Activated naive CD8-positive, alpha-beta T cell treated with anti-CD3 and anti-CD28 coated beads, Interleukin-2, amount 10 ng/mL, durations not matched to agents 7 days and 5 days (primary cell): Measurements from ENCODE around the gene FTSJ1. TPM values are rescaled to one million over a fixed set of nuclear protein-coding genes. Genes with fewer than 3 reads are reported as not detected.
"Not testable (repeated sequence)": the region's sequence is repeated elsewhere in the genome, so short reads cannot be mapped to it uniquely, and the experiment has no call there.

Source experiments
- ATAC-seq: fragments of 150-1000 bp; cut with Tn5 transposase; one replicate; pipeline ENCODE4 v1.10.0; 2021; ENCODE audit warnings: low read depth, moderate library complexity
- POLR2A ChIA-PET: fragments of 350-600 bp; sonication (Branson Sonifier 250); formaldehyde crosslinking; loops from one replicate; lab custom pipeline; 2021; ENCODE audit warnings: antibody characterized with exemption; lab: Charles Lee
- DNase-seq: peaks from one replicate; pipeline ENCODE4 v3.0.0; 2021
- H3K27ac Mint-ChIP-seq: one replicate; pipeline ENCODE4 v1.8.0; 2022; ENCODE audit warnings: mild to moderate bottlenecking, mixed read lengths
- H3K27me3 Mint-ChIP-seq: one replicate; pipeline ENCODE4 v1.8.0; 2022; ENCODE audit warnings: mild to moderate bottlenecking, moderate library complexity, mixed read lengths
- H3K36me3 Mint-ChIP-seq: one replicate; pipeline ENCODE4 v1.8.0; 2021; ENCODE audit warnings: mild to moderate bottlenecking, mixed read lengths
- H3K4me1 Mint-ChIP-seq: one replicate; pipeline ENCODE4 v1.8.0; 2021; ENCODE audit warnings: mixed read lengths
- H3K4me3 Mint-ChIP-seq: one replicate; pipeline ENCODE4 v1.8.0; 2022; ENCODE audit warnings: mild to moderate bottlenecking, moderate library complexity, mixed read lengths
- H3K9me3 Mint-ChIP-seq: one replicate; pipeline ENCODE4 v1.8.0; 2021; ENCODE audit warnings: mixed read lengths
- total RNA-seq, 2 experiments: library from RNA; stranded (reverse); gene quantifications; one replicate each; pipeline ENCODE4 v1.2.3, GENCODE V29; 2021

The FTSJ1 gene
- total RNA-seq, 2 experiments from 2014 or later, result 56.2 to 59.2 TPM

DNA sequence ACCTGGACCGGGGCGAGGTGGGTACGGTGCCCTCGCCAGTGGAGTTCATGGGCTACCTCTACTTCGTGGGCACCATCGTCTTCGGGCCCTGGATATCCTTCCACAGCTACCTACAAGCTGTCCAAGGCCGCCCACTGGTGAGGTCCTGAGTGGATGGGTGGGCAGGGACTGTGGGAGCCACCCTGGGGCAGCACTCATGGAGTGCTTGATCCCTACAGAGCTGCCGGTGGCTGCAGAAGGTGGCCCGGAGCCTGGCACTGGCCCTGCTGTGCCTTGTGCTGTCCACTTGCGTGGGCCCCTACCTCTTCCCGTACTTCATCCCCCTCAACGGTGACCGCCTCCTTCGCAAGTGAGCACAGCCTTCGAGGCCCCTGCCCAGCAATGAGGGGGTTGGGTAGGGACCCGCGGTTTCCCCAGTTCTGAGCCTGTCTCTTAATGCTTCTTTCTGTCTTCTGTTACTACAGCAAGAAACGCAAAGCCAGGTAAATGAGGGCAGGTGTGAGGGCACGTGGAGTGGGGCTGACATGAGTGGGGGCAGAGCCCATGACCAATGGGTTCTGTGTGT is 36.5 kb downstream of the FTSJ1 start:
- peaks cover 38% of the 10 kb centered on the region for H3K4me1 Mint-ChIP-seq
- POLR2A ChIA-PET, result no interaction called here
- H3K9me3 Mint-ChIP-seq, result no peaks in the 10 kb centered on the region
- DNase-seq (no peak), ATAC-seq (no peak)
- H3K36me3 Mint-ChIP-seq, result peaks cover 14% of the 10 kb centered on the region
- peak overlapping the region; percentile 25 for H3K27ac Mint-ChIP-seq
- no peak overlapping the region for H3K4me3 Mint-ChIP-seq
- no peaks in the 10 kb centered on the region for H3K27me3 Mint-ChIP-seq

DNA sequence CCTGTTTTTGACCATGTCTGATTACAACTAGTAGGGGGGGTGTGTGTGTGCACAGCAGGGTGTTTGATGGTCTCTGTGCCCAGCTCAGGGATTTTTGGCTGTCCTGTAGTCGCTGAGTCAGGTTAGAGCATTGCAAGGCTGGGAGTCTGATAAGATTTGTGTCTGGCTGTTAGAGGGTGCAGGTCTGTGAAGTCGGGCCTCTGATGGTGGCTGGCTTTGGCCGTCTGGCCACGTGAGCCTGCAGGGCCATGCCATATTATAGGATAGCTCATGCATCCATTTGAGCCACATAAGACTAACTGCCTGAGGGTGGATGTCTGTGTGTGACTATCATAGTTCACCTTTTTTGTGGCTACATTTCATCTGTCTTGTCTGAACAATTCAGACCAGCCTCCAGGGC is 37.7 kb downstream of the FTSJ1 start:
- no peak for DNase-seq
- no peak overlapping the region for H3K27ac Mint-ChIP-seq
- H3K27me3 Mint-ChIP-seq, result no peaks in the 10 kb centered on the region
- H3K9me3 Mint-ChIP-seq, result no peaks in the 10 kb centered on the region
- H3K4me1 Mint-ChIP-seq, result peaks cover 38% of the 10 kb centered on the region
- H3K36me3 Mint-ChIP-seq, result peaks cover 16% of the 10 kb centered on the region
- H3K4me3 Mint-ChIP-seq, result no peak overlapping the region
- POLR2A ChIA-PET, result no interaction called here
- ATAC-seq, result no peak

GRCh38 chrX:48514126-48514806 is 38.3 kb downstream of the FTSJ1 start:
- Mint-ChIP-seq H3K27me3 (no peaks in the 10 kb centered on the region), H3K4me1 (peaks cover 40% of the 10 kb centered on the region), H3K27ac (no peak overlapping the region), H3K4me3 (no peak overlapping the region), H3K9me3 (no peaks in the 10 kb centered on the region), H3K36me3 (peaks cover 16% of the 10 kb centered on the region)
- DNase-seq, result no peak
- no peak for ATAC-seq
- POLR2A ChIA-PET, result no interaction called here

DNA sequence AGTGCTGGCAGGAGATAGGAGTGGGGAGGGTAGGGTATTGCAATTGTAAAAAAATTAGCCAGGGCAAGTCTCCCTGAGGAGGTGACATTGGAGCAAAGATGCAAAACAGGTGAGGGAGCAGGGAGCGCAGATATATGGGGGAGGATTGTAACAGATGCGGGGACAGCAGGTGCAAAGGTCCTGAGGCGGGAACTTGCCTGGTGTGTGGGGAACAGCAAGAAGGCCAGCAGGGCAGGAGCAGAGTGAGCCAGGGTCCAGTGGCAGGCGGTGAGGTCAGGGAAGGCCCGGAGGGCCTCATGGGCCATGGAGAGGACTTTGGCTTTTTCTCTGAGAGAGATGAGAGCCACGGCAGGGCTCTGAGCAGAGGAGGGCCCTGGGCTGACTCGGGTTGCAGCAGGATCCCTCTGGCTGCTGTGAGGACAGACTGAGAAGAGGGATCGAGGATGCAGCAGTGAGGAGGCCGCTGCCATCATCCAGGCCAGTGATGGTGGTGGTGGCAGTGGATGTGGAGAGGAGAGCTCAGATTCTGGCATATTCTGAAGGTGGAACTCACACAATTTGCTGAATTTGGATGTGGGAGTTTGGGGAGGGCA is 39.0 kb downstream of the FTSJ1 start:
- Mint-ChIP-seq H3K4me3 (no peak overlapping the region), H3K4me1 (peaks cover 38% of the 10 kb centered on the region), H3K27me3 (no peaks in the 10 kb centered on the region), H3K36me3 (peaks cover 13% of the 10 kb centered on the region), H3K9me3 (no peaks in the 10 kb centered on the region), H3K27ac (no peak overlapping the region)
- POLR2A ChIA-PET, result interaction anchor here (0.6 kb wide), 1 partner anchor 54 kb away, joined by 3 read pairs; no protein-coding TSS in a partner anchor
- no peak for ATAC-seq
- DNase-seq, result no peak

GRCh38 chrX:48515842-48516241 is 39.8 kb downstream of the FTSJ1 start:
- DNase-seq (no peak), ATAC-seq (no peak)
- Mint-ChIP-seq H3K27me3 (no peaks in the 10 kb centered on the region), H3K27ac (no peak overlapping the region), H3K4me3 (no peak overlapping the region), H3K36me3 (peaks cover 15% of the 10 kb centered on the region), H3K9me3 (no peaks in the 10 kb centered on the region), H3K4me1 (peaks cover 38% of the 10 kb centered on the region)
- POLR2A ChIA-PET, result interaction anchor here (0.6 kb wide), 1 partner anchor 55 kb away, joined by 3 read pairs; no protein-coding TSS in a partner anchor

DNA sequence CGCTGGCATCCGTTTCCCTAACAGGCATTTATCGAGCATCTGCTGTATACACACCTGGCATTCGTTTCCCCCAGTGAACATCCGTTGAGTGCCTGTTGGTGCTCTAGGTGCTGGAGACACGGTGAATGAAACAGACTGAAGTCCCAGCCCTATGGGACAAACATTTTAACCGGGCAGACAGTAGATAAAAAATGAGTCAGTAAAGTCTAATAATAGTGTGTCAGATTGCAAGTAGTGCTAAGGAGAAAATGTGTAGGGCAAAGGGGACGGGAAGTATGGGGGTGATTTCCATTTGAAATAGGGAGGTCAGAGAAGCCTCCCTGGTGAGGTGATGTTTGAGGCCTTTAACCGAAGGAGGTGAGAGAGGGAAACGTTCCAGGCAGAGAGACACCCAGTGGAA is 40.3 kb downstream of the FTSJ1 start:
- no peak for DNase-seq
- Mint-ChIP-seq H3K4me1 (peaks cover 38% of the 10 kb centered on the region), H3K4me3 (no peak overlapping the region), H3K9me3 (no peaks in the 10 kb centered on the region), H3K27ac (peak overlapping the region; percentile 30), H3K27me3 (no peaks in the 10 kb centered on the region), H3K36me3 (peaks cover 16% of the 10 kb centered on the region)
- no peak for ATAC-seq
- POLR2A ChIA-PET, result no interaction called here

GRCh38 chrX:48516987-48517386 is 41.0 kb downstream of the FTSJ1 start:
- POLR2A ChIA-PET, result interaction anchor here (0.6 kb wide), 2 partner anchors 46 to 57 kb away, joined by 4 to 5 read pairs; partner anchors contain the start of gene RBM3
- ATAC-seq (no peak), DNase-seq (no peak)
- H3K4me1 Mint-ChIP-seq, result peaks cover 34% of the 10 kb centered on the region
- peaks cover 15% of the 10 kb centered on the region for H3K36me3 Mint-ChIP-seq
- no peak overlapping the region for H3K4me3 Mint-ChIP-seq
- no peaks in the 10 kb centered on the region for H3K9me3 Mint-ChIP-seq
- no peak overlapping the region for H3K27ac Mint-ChIP-seq
- no peaks in the 10 kb centered on the region for H3K27me3 Mint-ChIP-seq

- POLR2A ChIA-PET, result interaction anchor here (1.2 to 3.6 kb wide), 3 partner anchors 11 to 55 kb away, joined by 4 to 20 read pairs (median 5); partner anchors contain the start of genes PORCN, RBM3 and TBC1D25
- peak overlapping the region; percentile 69 for H3K27ac Mint-ChIP-seq
- peaks cover 20% of the 10 kb centered on the region for H3K36me3 Mint-ChIP-seq
- peaks cover 32% of the 10 kb centered on the region for H3K4me1 Mint-ChIP-seq
- not testable (repeated sequence) for H3K27me3 Mint-ChIP-seq, H3K4me3 Mint-ChIP-seq, DNase-seq, H3K9me3 Mint-ChIP-seq, ATAC-seq
Observed at GRCh38 chrX:48519481-48519880, 43.5 kb downstream of the FTSJ1 start.

DNA sequence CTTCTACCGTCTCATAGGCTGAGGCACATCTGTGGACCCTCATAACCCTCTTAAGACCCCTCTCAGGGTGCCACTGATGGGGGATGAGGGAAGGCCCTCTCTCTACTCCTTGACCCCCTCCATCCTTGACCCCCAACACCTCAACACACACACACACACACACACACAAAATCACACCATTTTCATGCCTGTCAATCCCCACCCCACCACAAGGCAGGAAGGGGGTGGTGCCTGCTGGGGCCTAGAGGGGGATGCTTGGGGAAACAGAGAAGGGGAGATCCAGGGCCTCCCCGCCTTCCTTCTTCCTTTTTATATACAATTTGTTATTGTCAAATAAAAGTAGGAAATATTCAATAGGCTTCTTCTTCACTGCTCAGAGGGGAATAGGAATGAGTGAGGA is 44.5 kb downstream of the FTSJ1 start:
- H3K27ac Mint-ChIP-seq, result peak overlapping the region; percentile 98
- no peaks in the 10 kb centered on the region for H3K27me3 Mint-ChIP-seq
- H3K36me3 Mint-ChIP-seq, result peaks cover 20% of the 10 kb centered on the region
- no peaks in the 10 kb centered on the region for H3K9me3 Mint-ChIP-seq
- ATAC-seq (no peak), DNase-seq (no peak)
- peaks cover 32% of the 10 kb centered on the region for H3K4me1 Mint-ChIP-seq
- POLR2A ChIA-PET, result interaction anchor here (1.2 to 3.6 kb wide), 3 partner anchors 12 to 54 kb away, joined by 4 to 20 read pairs (median 5); partner anchors contain the start of genes PORCN, RBM3 and TBC1D25
- H3K4me3 Mint-ChIP-seq, result peak overlapping the region; percentile 84

GRCh38 chrX:48520976-48521352 is 45.0 kb downstream of the FTSJ1 start:
- ATAC-seq, result peak; percentile 10
- H3K36me3 Mint-ChIP-seq, result peaks cover 20% of the 10 kb centered on the region
- no peak for DNase-seq
- peak overlapping the region; percentile 84 for H3K4me3 Mint-ChIP-seq
- no peaks in the 10 kb centered on the region for H3K27me3 Mint-ChIP-seq
- H3K27ac Mint-ChIP-seq, result peak overlapping the region; percentile 98
- H3K9me3 Mint-ChIP-seq, result no peaks in the 10 kb centered on the region
- POLR2A ChIA-PET, result interaction anchor here (1.2 to 3.6 kb wide), 5 partner anchors 13 to 53 kb away, joined by 3 to 20 read pairs (median 9); partner anchors contain the start of genes PORCN, RBM3 and TBC1D25
- peaks cover 32% of the 10 kb centered on the region for H3K4me1 Mint-ChIP-seq

- POLR2A ChIA-PET, result interaction anchor here (0.6 to 3.6 kb wide), 8 partner anchors 13 to 53 kb away, joined by 3 to 20 read pairs (median 4); partner anchors contain the start of genes PORCN, RBM3 and TBC1D25
- no peaks in the 10 kb centered on the region for H3K27me3 Mint-ChIP-seq
- peak within 1 kb of the TSS; percentile 98 for H3K27ac Mint-ChIP-seq
- no peaks in the 10 kb centered on the region for H3K9me3 Mint-ChIP-seq
- H3K4me3 Mint-ChIP-seq, result peak within 1 kb of the TSS; percentile 92
- peaks cover 18% of the 10 kb centered on the region for H3K36me3 Mint-ChIP-seq
- DNase-seq (peak; percentile 92), ATAC-seq (peak; percentile 92)
- H3K4me1 Mint-ChIP-seq, result peaks cover 30% of the 10 kb centered on the region
Observed at GRCh38 chrX:48521353-48522243, 45.6 kb downstream of the FTSJ1 start, which contains the start of gene EBP. Gene EBP (plus strand): TSS chrX:48521808. CDS start chrX:48523772, 1,964 bp downstream.

DNA sequence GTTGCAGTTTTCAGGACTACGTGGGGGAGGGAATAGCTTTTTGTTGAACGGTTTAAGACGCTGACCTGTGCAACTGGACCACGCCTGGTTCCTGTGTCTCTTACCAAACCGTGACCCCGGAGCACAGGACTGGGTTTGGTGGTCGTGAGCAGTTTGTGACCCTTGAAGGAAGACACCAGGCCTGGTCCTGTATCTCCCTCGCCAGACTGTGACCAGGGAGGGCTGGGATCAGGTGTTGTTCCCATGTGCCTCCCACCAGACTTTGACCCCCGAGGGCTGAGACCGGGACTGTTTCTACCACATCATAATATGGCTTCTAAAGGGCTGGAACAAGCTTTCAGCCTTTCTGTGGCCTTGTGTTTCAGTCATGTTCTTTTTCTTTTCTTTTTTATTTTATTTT is 46.3 kb downstream of the FTSJ1 start:
- peaks cover 25% of the 10 kb centered on the region for H3K4me1 Mint-ChIP-seq
- H3K36me3 Mint-ChIP-seq, result peaks cover 19% of the 10 kb centered on the region
- POLR2A ChIA-PET, result interaction anchor here (0.6 to 3.6 kb wide), 5 partner anchors 17 to 52 kb away, joined by 3 to 20 read pairs (median 9); partner anchors contain the start of genes RBM3 and TBC1D25
- no peaks in the 10 kb centered on the region for H3K27me3 Mint-ChIP-seq
- H3K4me3 Mint-ChIP-seq, result peak overlapping the region; percentile 92
- DNase-seq (no peak), ATAC-seq (no peak)
- no peaks in the 10 kb centered on the region for H3K9me3 Mint-ChIP-seq
- peak overlapping the region; percentile 98 for H3K27ac Mint-ChIP-seq
